MM.1S (cell line): ENCODE measurements around the gene MAP2K3.
"Not testable (repeated sequence)": the region's sequence is repeated elsewhere in the genome, so short reads cannot be mapped to it uniquely, and the experiment has no call there.

Source experiments
- DNase-seq: peaks from one replicate; pipeline ENCODE4 v3.0.0-alpha.2; 2015
- H2AFZ ChIP-seq: fragments of 300-600 bp; sonication (generic); 2 replicates; pipeline ENCODE4 v1.6.0; 2016; ENCODE audit warnings: antibody characterized with exemption, low read length
- H3F3A ChIP-seq: fragments of 300-600 bp; sonication (generic); 2 replicates; pipeline ENCODE4 v1.6.1; 2016; ENCODE audit warnings: mild to moderate bottlenecking, antibody characterized with exemption, low read length, moderate library complexity, mixed read lengths; ENCODE audit not compliant: insufficient read depth
- H3K27ac ChIP-seq: fragments of 300-600 bp; sonication (generic); 2 replicates; pipeline ENCODE4 v1.5.1; 2016; ENCODE audit warnings: mild to moderate bottlenecking, low read length
- H3K27me3 ChIP-seq: fragments of 300-600 bp; sonication (generic); replicated peaks from 2 replicates; pipeline ENCODE4 v1.6.0; 2016; ENCODE audit warnings: low read length; ENCODE audit not compliant: insufficient read depth
- H3K36me3 ChIP-seq: fragments of 300-600 bp; sonication (generic); replicated peaks from 2 replicates; pipeline ENCODE4 v1.6.1; 2016; ENCODE audit warnings: mild to moderate bottlenecking, low read length, mixed read lengths; ENCODE audit not compliant: insufficient read depth
- H3K4me1 ChIP-seq: fragments of 300-600 bp; sonication (generic); 2 replicates; pipeline ENCODE4 v1.6.1; 2016; ENCODE audit warnings: low read length, mixed read lengths
- H3K4me2 ChIP-seq: fragments of 300-600 bp; sonication (generic); 2 replicates; pipeline ENCODE4 v1.6.0; 2016; ENCODE audit warnings: low read depth, low read length
- H3K4me3 ChIP-seq: fragments of 300-600 bp; sonication (generic); 2 replicates; pipeline ENCODE4 v1.5.1; 2016; ENCODE audit warnings: low read length, mixed read lengths
- H3K79me2 ChIP-seq: fragments of 300-600 bp; sonication (generic); 2 replicates; pipeline ENCODE4 v1.6.1; 2016; ENCODE audit warnings: mixed run types, low read length, mixed read lengths
- H3K9ac ChIP-seq: fragments of 300-600 bp; sonication (generic); 2 replicates; pipeline ENCODE4 v1.6.1; 2016; ENCODE audit warnings: low read length, mixed read lengths
- H3K9me2 ChIP-seq: fragments of 300-600 bp; sonication (generic); replicated peaks from 2 replicates; pipeline ENCODE4 v1.6.1; 2016; ENCODE audit warnings: mild to moderate bottlenecking, low read length, mixed read lengths; ENCODE audit not compliant: insufficient read depth
- H3K9me3 ChIP-seq: fragments of 300-600 bp; sonication (generic); replicated peaks from 2 replicates; pipeline ENCODE4 v1.6.1; 2016; ENCODE audit warnings: mild to moderate bottlenecking, low read length, mixed read lengths; ENCODE audit not compliant: insufficient read depth
- H4K20me1 ChIP-seq: fragments of 300-600 bp; sonication (generic); 2 replicates; pipeline ENCODE4 v1.6.1; 2016; ENCODE audit warnings: mild to moderate bottlenecking, low read length, moderate library complexity, mixed read lengths; ENCODE audit not compliant: insufficient read depth
- CTCF ChIP-seq: fragments of 300-600 bp; sonication (generic); IDR thresholded peaks from 2 replicates; pipeline ENCODE4 v1.5.1; 2016; ENCODE audit warnings: antibody characterized with exemption, low read length, mixed read lengths
- EZH2 ChIP-seq: fragments of 300-600 bp; sonication (generic); optimal IDR thresholded peaks from 2 replicates; pipeline ENCODE3; 2017; ENCODE audit warnings: low read depth, mild to moderate bottlenecking, antibody characterized with exemption, low read length, mixed read lengths
- EZH2phosphoT487 ChIP-seq: fragments of 300-600 bp; sonication (generic); IDR thresholded peaks from 2 replicates; pipeline ENCODE4 v1.6.1; 2018; ENCODE audit warnings: antibody characterized with exemption, low read length

The MAP2K3 gene

GRCh38 chr17:21310061-21310765 lies 25.7 kb downstream of the MAP2K3 start:
- H2AFZ ChIP-seq, DNase-seq, H3K9me2 ChIP-seq, H3K27me3 ChIP-seq, H3K9ac ChIP-seq, H3K4me1 ChIP-seq, H3K9me3 ChIP-seq, H3K79me2 ChIP-seq, H3K27ac ChIP-seq, H3K4me2 ChIP-seq, H4K20me1 ChIP-seq, H3F3A ChIP-seq, H3K36me3 ChIP-seq, H3K4me3 ChIP-seq: not testable (repeated sequence)

GRCh38 chr17:21310766-21311602 lies 26.5 kb downstream of the MAP2K3 start:
- not testable (repeated sequence) for H4K20me1 ChIP-seq, H3K27me3 ChIP-seq, H3K79me2 ChIP-seq, H3K4me2 ChIP-seq, H3K9me3 ChIP-seq, H3K9me2 ChIP-seq, H3K27ac ChIP-seq, H3K4me1 ChIP-seq, H2AFZ ChIP-seq, H3K4me3 ChIP-seq, H3K36me3 ChIP-seq, DNase-seq, H3K9ac ChIP-seq, H3F3A ChIP-seq

- H3F3A ChIP-seq = no peaks in the 10 kb centered on the region
- H3K36me3 ChIP-seq = no peaks in the 10 kb centered on the region
- no peaks in the 10 kb centered on the region for H3K9me3 ChIP-seq
- DNase-seq = no peak
- H3K9ac ChIP-seq = no peak overlapping the region
- no peak overlapping the region for H3K4me2 ChIP-seq
- no peaks in the 10 kb centered on the region for H3K79me2 ChIP-seq
- no peaks in the 10 kb centered on the region for H4K20me1 ChIP-seq
- TF ChIP-seq CTCF (no peak), EZH2 (no peak), EZH2phosphoT487 (no peak)
- H2AFZ ChIP-seq = no peak overlapping the region
- no peak overlapping the region for H3K4me3 ChIP-seq
- no peaks in the 10 kb centered on the region for H3K4me1 ChIP-seq
- no peak overlapping the region for H3K27ac ChIP-seq
- H3K9me2 ChIP-seq = no peaks in the 10 kb centered on the region
- no peaks in the 10 kb centered on the region for H3K27me3 ChIP-seq
These were observed 28.8 kb downstream of the MAP2K3 start for GRCh38 chr17:21313320-21313719.

- H3K27ac ChIP-seq, H3K79me2 ChIP-seq, H3K4me3 ChIP-seq, H2AFZ ChIP-seq, H3K9ac ChIP-seq, H3K9me3 ChIP-seq, DNase-seq, H4K20me1 ChIP-seq, H3K36me3 ChIP-seq, H3K4me1 ChIP-seq, H3K9me2 ChIP-seq, H3K27me3 ChIP-seq, H3F3A ChIP-seq, H3K4me2 ChIP-seq: not testable (repeated sequence)
These were observed 29.2 kb downstream of the MAP2K3 start for GRCh38 chr17:21313761-21314160.

GRCh38 chr17:21314261-21314664 lies 29.8 kb downstream of the MAP2K3 start:
- H2AFZ ChIP-seq = not testable (repeated sequence)

GRCh38 chr17:21314701-21315111 lies 30.2 kb downstream of the MAP2K3 start:
- H3F3A ChIP-seq, H4K20me1 ChIP-seq, H3K79me2 ChIP-seq, H3K9me3 ChIP-seq, DNase-seq, H3K4me2 ChIP-seq, H3K4me3 ChIP-seq, H3K36me3 ChIP-seq, H2AFZ ChIP-seq, H3K27me3 ChIP-seq, H3K9me2 ChIP-seq, H3K9ac ChIP-seq, H3K4me1 ChIP-seq, H3K27ac ChIP-seq: not testable (repeated sequence)

More at GRCh38 chr17:21314261-21314664, 29.8 kb downstream of the MAP2K3 start:
- H3K79me2 ChIP-seq, H3K9me2 ChIP-seq, H3K4me3 ChIP-seq, H3K9ac ChIP-seq, DNase-seq, H4K20me1 ChIP-seq, H3K27ac ChIP-seq, H3K4me2 ChIP-seq, H3K27me3 ChIP-seq, H3F3A ChIP-seq, H3K36me3 ChIP-seq, H3K4me1 ChIP-seq, H3K9me3 ChIP-seq: not testable (repeated sequence)
